K562 (cell line): Measurements from ENCODE around the gene TAS1R3. TPM values are rescaled to one million over a fixed set of nuclear protein-coding genes. Genes with fewer than 3 reads are reported as not detected.

ENCODE experiments used
- BRD9 ChIP-seq: fragments of 450-650 bp; IDR thresholded peaks from 2 replicates; pipeline ENCODE4 v1.6.1; 2018; ENCODE audit warnings: low read depth; ENCODE audit not compliant: partially characterized antibody
- CHD1 ChIP-seq: fragments of 200-600 bp; sonication (generic); IDR thresholded peaks from one replicate; pipeline ENCODE4 v1.6.1; 2012; ENCODE audit warnings: mild to moderate bottlenecking, moderate library complexity, low read length, inconsistent platforms
- COPS2 ChIP-seq: fragments of 450-650 bp; conservative IDR thresholded peaks from 2 replicates; pipeline ENCODE4 v1.6.1; 2016; ENCODE audit warnings: mild to moderate bottlenecking, moderate library complexity
- CXXC5 ChIP-seq: fragments of 250-450 bp; sonication (Bioruptor Pico); IDR thresholded peaks from 2 replicates; pipeline ENCODE4 v1.8.0; 2022; ENCODE audit warnings: inconsistent platforms, mild to moderate bottlenecking, moderate library complexity
- FOSL1 ChIP-seq: fragments of 200-800 bp; sonication (Bioruptor generic); conservative IDR thresholded peaks from 2 replicates; pipeline ENCODE4 v1.6.1; 2016; ENCODE audit warnings: missing genetic modification characterization, missing compliant biosample characterization
- GTF2F1 ChIP-seq: IDR thresholded peaks from 2 replicates; pipeline ENCODE4 v1.6.1; 2011; ENCODE audit warnings: low read depth, low read length, improper control_type of control experiment
- HNRNPUL1 ChIP-seq: fragments of 200-400 bp; formaldehyde crosslinking; IDR thresholded peaks from 2 replicates; pipeline ENCODE4 v1.6.1; 2017; ENCODE audit warnings: low read length
- KDM5B ChIP-seq: fragments of 200-600 bp; sonication (generic); IDR thresholded peaks from 2 replicates; pipeline ENCODE4 v1.6.1; 2012; ENCODE audit warnings: low read depth, mild to moderate bottlenecking, moderate library complexity, low read length, control low read depth, inconsistent platforms; ENCODE audit not compliant: insufficient replicate concordance
- KLF16 ChIP-seq: IDR thresholded peaks from 2 replicates; pipeline ENCODE4 v1.6.1; 2016; ENCODE audit warnings: antibody characterized with exemption
- MLLT1 ChIP-seq, 2 experiments: fragments of 450-650 bp; IDR thresholded peaks; 2 replicates each; pipeline ENCODE4 v1.6.1; 2016
- MTA1 ChIP-seq: fragments of 450-650 bp; IDR thresholded peaks from 2 replicates; pipeline ENCODE4 v1.6.1; 2017; ENCODE audit warnings: borderline replicate concordance
- NFE2 ChIP-seq: IDR thresholded peaks from 2 replicates; pipeline ENCODE4 v1.6.1; 2014; ENCODE audit warnings: antibody characterized with exemption, low read depth
- SMAD3 ChIP-seq: fragments of 450-650 bp; formaldehyde crosslinking; conservative IDR thresholded peaks from 2 replicates; pipeline ENCODE4 v1.4.0; 2020; ENCODE audit warnings: mild to moderate bottlenecking
- SNRNP70 ChIP-seq: fragments of 200-400 bp; formaldehyde crosslinking; optimal IDR thresholded peaks from 2 replicates; pipeline ENCODE3; 2017; ENCODE audit warnings: low read depth, low read length
- TAF15 ChIP-seq: fragments of 200-400 bp; formaldehyde crosslinking; IDR thresholded peaks from 2 replicates; pipeline ENCODE4 v1.6.1; 2017; ENCODE audit warnings: mild to moderate bottlenecking, low read depth, low read length, moderate library complexity
- TBP ChIP-seq: optimal IDR thresholded peaks from 2 replicates; pipeline ENCODE3; 2011; ENCODE audit warnings: low read depth, low read length, improper control_type of control experiment
- TEAD2 ChIP-seq: fragments of 450-650 bp; IDR thresholded peaks from 2 replicates; pipeline ENCODE4 v1.6.1; 2016; ENCODE audit warnings: missing genetic modification characterization, control low read depth, missing compliant biosample characterization
- TGIF2 ChIP-seq: sonication (generic); formaldehyde crosslinking; IDR thresholded peaks from 2 replicates; pipeline ENCODE4 v1.8.1; 2022; ENCODE audit warnings: mild to moderate bottlenecking, missing genetic modification reagents, moderate library complexity
- ZBTB2 ChIP-seq: fragments of 450-650 bp; IDR thresholded peaks from 2 replicates; pipeline ENCODE4 v1.6.1; 2016; ENCODE audit warnings: antibody characterized with exemption
- ZBTB7A ChIP-seq: IDR thresholded peaks from 2 replicates; pipeline ENCODE4 v1.6.1; 2011; ENCODE audit warnings: low read depth, mild to moderate bottlenecking, low read length, moderate library complexity, borderline replicate concordance; ENCODE audit not compliant: control insufficient read depth
- ZBTB8A ChIP-seq: fragments of 450-650 bp; IDR thresholded peaks from 2 replicates; pipeline ENCODE4 v1.6.1; 2018; ENCODE audit warnings: mild to moderate bottlenecking, moderate library complexity; ENCODE audit not compliant: partially characterized antibody
- ZNF124 ChIP-seq: sonication (generic); formaldehyde crosslinking; IDR thresholded peaks from 2 replicates; pipeline ENCODE4 v1.8.1; 2022; ENCODE audit warnings: missing genetic modification reagents
- ZNF398 ChIP-seq: fragments of 250-450 bp; sonication (Bioruptor Pico); IDR thresholded peaks from 2 replicates; pipeline ENCODE4 v1.8.0; 2021; ENCODE audit warnings: moderate library complexity, mild to moderate bottlenecking, inconsistent platforms
- ZNF444 ChIP-seq: fragments of 250-450 bp; sonication (Bioruptor Pico); IDR thresholded peaks from 2 replicates; pipeline ENCODE4 v1.4.0; 2020; ENCODE audit warnings: mild to moderate bottlenecking, moderate library complexity
- ZSCAN32 ChIP-seq: fragments of 450-650 bp; formaldehyde crosslinking; IDR thresholded peaks from 2 replicates; pipeline ENCODE4 v1.4.0; 2020; ENCODE audit warnings: mild to moderate bottlenecking, moderate library complexity
- polyA plus RNA-seq, 8 experiments: library from polyadenylated mRNA; depleted of rRNA in 4 of 8; stranded (reverse) in 5 of 8; unstranded in 3 of 8; fragments of >200 nt; fragmentation: Nextera tagmentation in 2 of 8; fragmentation: Illumina TruSeq in 1 of 8; extraction: Ambion mirVana in 2 of 8; extraction: Trizol in 1 of 8; gene quantifications; 2 replicates each; pipeline versions ENCODE4 v1.2.1 to v1.2.3, GENCODE V29; 2011 to 2014; ENCODE audit warnings: inconsistent platforms in 1 of 8, missing spikeins in 1 of 8
- total RNA-seq, 7 experiments: library from RNA; depleted of rRNA in 6 of 7; stranded (reverse); fragments of >200 nt in 6 of 7; fragmentation: Illumina TruSeq in 2 of 7; extraction: Trizol in 2 of 7; gene quantifications; 2 replicates each; pipeline versions ENCODE4 v1.2.1 to v1.2.3, GENCODE V29; 2011 to 2021; ENCODE audit warnings: low replicate concordance in 1 of 7

Gene TAS1R3
- total and polyA plus RNA-seq, 9 of the 15 experiments (the other 6 are each of a cell fraction or from before 2014, with no cell fraction given), result 0.07 to 0.13 TPM; not detected in 7

GRCh38 chr1:1371746-1372711 is 40.9 kb downstream of the TAS1R3 start (continued):
- TF ChIP-seq KLF16 (no peak), ZNF124 (no peak), FOSL1 (tag) (no peak), TAF15 (no peak), CHD1 (no peak), CXXC5 (CRISPR knock-in tag) (peak; percentile 31; the same call in 1 of the 2 replicates), ZBTB2 (no peak), KDM5B (no peak), TEAD2 (tag) (no peak), HNRNPUL1 (no peak), NFE2 (no peak), ZSCAN32 (no peak), MLLT1 (IDR thresholded peaks at IDR 0.05) (no peak), SMAD3 (no peak), BRD9 (no peak), TGIF2 (0 out of 2 replicates have a peak, but pooled peaks have one; percentile 25), ZBTB7A (peak; percentile 86; the same call in 1 of the 2 replicates), TBP (no peak), COPS2 (no peak), SNRNP70 (no peak), ZNF398 (CRISPR knock-in tag) (no peak), ZNF444 (CRISPR knock-in tag) (no peak), ZBTB8A (no peak), MTA1 (no peak), GTF2F1 (no peak)
